ENCODE measurements around the gene HIPK4. TPM values are rescaled to one million over a fixed set of nuclear protein-coding genes. Genes with fewer than 3 reads are reported as not detected.

HIPK4 gene
- total and polyA plus RNA-seq, 9 of the 15 experiments (the other 6 are each of a cell fraction or from before 2014, with no cell fraction given): 0.06 to 0.09 TPM; not detected in 7

- TF ChIP-seq AFF1 (IDR thresholded peaks at IDR 0.05; ENCODE audit: low read depth in 1 of 2, partially characterized antibody in 2 of 2): peak in 1 of 2 experiments; percentile 38
- 0 out of 2 replicates have a peak, but pooled peaks have one; percentile 15 for TF ChIP-seq MTA2 (IDR thresholded peaks at IDR 0.05; ENCODE audit: low read depth)
- TF ChIP-seq NFRKB (IDR thresholded peaks at IDR 0.05; ENCODE audit: low read depth): peak; percentile 34
- TF ChIP-seq POLR2AphosphoS5 (IDR thresholded peaks at IDR 0.05; ENCODE audit: control insufficient read depth, insufficient read depth, low read depth, low read length): peak; percentile 17; the same call in 1 of the 2 replicates
- no peak for TF ChIP-seq CBX2 (IDR thresholded peaks at IDR 0.05; ENCODE audit: insufficient read depth, low read length, poor library complexity, severe bottlenecking)
- TF ChIP-seq ZNF695 (CRISPR knock-in tag; IDR thresholded peaks at IDR 0.05): no peak
- no peak for TF ChIP-seq FOXJ3 (CRISPR knock-in tag; IDR thresholded peaks at IDR 0.05)
- no peak for TF ChIP-seq ZBTB17 (CRISPR knock-in tag; IDR thresholded peaks at IDR 0.05)
- TF ChIP-seq MAX (CRISPR knock-in tag; IDR thresholded peaks at IDR 0.05): no peak
- 0 out of 2 replicates have a peak, but pooled peaks have one; percentile 23 for TF ChIP-seq ZNF436 (CRISPR knock-in tag; IDR thresholded peaks at IDR 0.05)
- peak; percentile 70; the same call in 1 of the 2 replicates for TF ChIP-seq THRB (CRISPR knock-in tag; conservative IDR thresholded peaks at IDR 0.05)
- 0 out of 2 replicates have a peak, but pooled peaks have one; percentile 16 for TF ChIP-seq CC2D1A (IDR thresholded peaks at IDR 0.05)
- TF ChIP-seq TARDBP (IDR thresholded peaks at IDR 0.05): no peak
- 0 out of 2 replicates have a peak, but pooled peaks have one; percentile 18 for TF ChIP-seq ZSCAN29 (IDR thresholded peaks at IDR 0.05)
- no peak for TF ChIP-seq ID3 (CRISPR knock-in tag; IDR thresholded peaks at IDR 0.05)
- TF ChIP-seq ID3 (tag; IDR thresholded peaks at IDR 0.05): 0 out of 2 replicates have a peak, but pooled peaks have one; percentile 33
- TF ChIP-seq E2F3 (CRISPR knock-in tag; IDR thresholded peaks at IDR 0.05): no peak
- TF ChIP-seq PHF8 (IDR thresholded peaks at IDR 0.05; ENCODE audit: borderline replicate concordance, low read length): no peak
- TF ChIP-seq CBFA2T2 (conservative IDR thresholded peaks at IDR 0.05): no peak
- no peak for TF ChIP-seq ZNF699 (CRISPR knock-in tag; IDR thresholded peaks at IDR 0.05; ENCODE audit: insufficient replicate concordance)
- TF ChIP-seq ELF4 (CRISPR knock-in tag; IDR thresholded peaks at IDR 0.05): peak; percentile 43; the same call in 1 of the 2 replicates
- TF ChIP-seq PCBP1 (IDR thresholded peaks at IDR 0.05; ENCODE audit: low read depth, low read length, poor library complexity, severe bottlenecking): no peak
- no peak for TF ChIP-seq ZNF41 (CRISPR knock-in tag; conservative IDR thresholded peaks at IDR 0.05)
Observed at GRCh38 chr19:40424637-40425449, 34.9 kb upstream of the HIPK4 start (continued).

Data from K562 (cell line).